Activated CD4-positive, alpha-beta T cell treated with anti-CD3 and anti-CD28 coated beads for 36 hours (primary cell): ENCODE data around the gene FAAP24. TPM values are rescaled to one million over a fixed set of nuclear protein-coding genes. Genes with fewer than 3 reads are reported as not detected.
"Not testable (repeated sequence)": the region's sequence is repeated elsewhere in the genome, so short reads cannot be mapped to it uniquely, and the experiment has no call there.

ENCODE experiments used
- ATAC-seq: fragments of 200-7000 bp; cut with Tn5 transposase; one replicate; pipeline ENCODE4 v1.10.0; 2021; ENCODE audit warnings: mild to moderate bottlenecking, moderate library complexity
- CTCF ChIA-PET: fragments of 350-600 bp; sonication (Branson Sonifier 250); formaldehyde crosslinking; loops from one replicate; lab custom pipeline; 2021; ENCODE audit warnings: antibody characterized with exemption; lab: Charles Lee
- POLR2A ChIA-PET: fragments of 350-600 bp; sonication (Branson Sonifier 250); formaldehyde crosslinking; loops from one replicate; lab custom pipeline; 2021; ENCODE audit warnings: antibody characterized with exemption, inconsistent platforms; lab: Charles Lee
- DNase-seq: peaks from one replicate; pipeline ENCODE4 v3.0.0-alpha.2; 2020
- H3K27ac Mint-ChIP-seq: one replicate; pipeline ENCODE4 v1.8.0; 2021; ENCODE audit warnings: mixed read lengths
- H3K27me3 Mint-ChIP-seq: one replicate; pipeline ENCODE4 v1.8.0; 2021; ENCODE audit warnings: mixed read lengths
- H3K36me3 Mint-ChIP-seq: one replicate; pipeline ENCODE4 v1.8.0; 2021; ENCODE audit warnings: low read depth, mixed read lengths
- H3K4me1 Mint-ChIP-seq: one replicate; pipeline ENCODE4 v1.8.0; 2021; ENCODE audit warnings: mixed read lengths
- H3K4me3 Mint-ChIP-seq: one replicate; pipeline ENCODE4 v1.8.0; 2021; ENCODE audit warnings: mild to moderate bottlenecking, moderate library complexity, mixed read lengths
- H3K9me3 Mint-ChIP-seq: one replicate; pipeline ENCODE4 v1.8.0; 2021; ENCODE audit warnings: low read depth, mixed read lengths
- intact Hi-C, 2 experiments: fragments of 100-400 bp; cut with DNase I in 1 of 2; cut with micrococcal nuclease in 1 of 2; formaldehyde crosslinking; loops; one replicate each; pipeline versions ENCODE4 v1.14.2 to v1.15.1; 2022 to 2024; cut with DNase I, micrococcal nuclease
- total RNA-seq, 2 experiments: library from RNA; stranded (reverse); gene quantifications; one replicate each; pipeline ENCODE4 v1.2.3, GENCODE V29; 2021

Gene FAAP24
- total RNA-seq, 2 experiments from 2014 or later: 8.9 to 11.9 TPM

GRCh38 chr19:32971012-32971595, 938 bp upstream of the FAAP24 start:
- Mint-ChIP-seq H3K27ac (peak overlapping the region; percentile 65), H3K36me3 (peaks cover 12% of the 10 kb centered on the region), H3K4me1 (peaks cover 11% of the 10 kb centered on the region), H3K4me3 (peak overlapping the region; percentile 98), H3K9me3 (no peaks in the 10 kb centered on the region), H3K27me3 (no peaks in the 10 kb centered on the region)
- DNase-seq (no peak), ATAC-seq (no peak)
- intact Hi-C loops: loop anchor here (1.0 to 5.0 kb wide), 3 partner anchors 206 to 551 kb away; partner anchors contain the start of genes NUDT19 (in 1 of the 2) and PEPD (in 1 of the 2)
- ChIA-PET CTCF (interaction anchor here (1.0 to 1.2 kb wide), 2 partner anchors 154 to 213 kb away, joined by 3 to 4 read pairs; no protein-coding TSS in a partner anchor), POLR2A (no interaction called here)

DNA sequence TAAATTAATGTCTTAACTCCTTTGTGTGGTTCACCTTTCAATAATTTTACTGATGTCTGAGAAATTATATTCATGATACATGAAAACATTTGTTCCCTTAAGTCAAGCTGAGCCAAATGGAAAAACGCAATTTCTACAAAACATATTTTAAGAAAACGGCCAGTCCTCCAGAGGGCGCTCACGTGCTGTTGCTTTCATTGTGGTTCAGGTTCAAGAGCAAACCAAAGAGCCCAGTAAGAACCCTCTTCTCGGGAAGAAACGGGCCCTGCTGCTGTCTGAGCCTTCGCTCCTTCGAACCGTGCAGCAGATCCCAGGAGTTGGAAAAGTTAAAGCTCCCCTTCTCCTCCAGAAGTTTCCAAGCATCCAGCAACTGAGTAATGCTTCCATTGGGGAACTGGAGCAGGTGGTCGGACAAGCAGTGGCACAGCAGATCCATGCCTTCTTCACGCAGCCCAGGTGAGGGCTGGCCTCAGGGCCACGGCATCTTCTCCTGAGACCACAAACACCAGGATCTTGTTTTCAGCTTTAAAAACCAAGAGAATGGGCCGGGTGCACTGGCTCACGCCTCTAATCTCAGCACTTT, 4.3 kb downstream of the FAAP24 start:
- H3K27me3 Mint-ChIP-seq: no peaks in the 10 kb centered on the region
- no peaks in the 10 kb centered on the region for H3K9me3 Mint-ChIP-seq
- no peak overlapping the region for H3K4me3 Mint-ChIP-seq
- H3K27ac Mint-ChIP-seq: no peak overlapping the region
- ChIA-PET CTCF (interaction anchor here (0.6 to 1.9 kb wide), 16 partner anchors 11 to 604 kb away, joined by 3 to 6 read pairs (median 3); partner anchors contain the start of gene GPATCH1), POLR2A (interaction anchor here (0.6 kb wide), 1 partner anchor 66 kb away, joined by 3 read pairs; no protein-coding TSS in a partner anchor)
- intact Hi-C loops: loop anchor here (1.0 to 2.0 kb wide), 3 partner anchors 105 to 150 kb away; partner anchors contain the start of gene GPATCH1 (in 1 of the 2)
- peaks cover 3% of the 10 kb centered on the region for H3K4me1 Mint-ChIP-seq
- DNase-seq: peak; percentile 85
- H3K36me3 Mint-ChIP-seq: peaks cover 18% of the 10 kb centered on the region
- no peak for ATAC-seq

DNA sequence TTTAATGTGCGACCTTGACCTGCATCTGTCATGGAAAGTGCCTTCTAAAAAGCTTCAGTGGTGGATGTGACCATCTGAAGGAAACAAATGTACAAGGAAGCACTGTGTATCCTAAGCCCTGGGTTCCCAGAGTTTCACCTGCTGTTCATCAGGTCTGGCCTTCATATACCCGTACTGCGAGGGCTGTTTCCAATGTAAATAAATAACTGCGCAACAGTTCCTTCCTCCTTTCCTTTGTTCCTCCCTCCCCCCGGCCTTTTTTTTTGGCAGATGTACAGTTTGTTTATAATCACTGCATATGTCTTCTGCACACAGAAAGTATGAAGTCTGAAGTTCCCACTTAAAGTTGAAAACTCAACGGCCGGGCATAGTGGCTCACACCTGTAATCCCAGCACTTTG, 5.2 kb downstream of the FAAP24 start:
- ATAC-seq (no peak), DNase-seq (no peak)
- no peaks in the 10 kb centered on the region for H3K9me3 Mint-ChIP-seq
- POLR2A ChIA-PET: no interaction called here
- H3K27me3 Mint-ChIP-seq: no peaks in the 10 kb centered on the region
- intact Hi-C loops: loop anchor here in 1 of 2 experiments (2.0 kb wide), 1 partner anchor 150 kb away; no protein-coding TSS in a partner anchor
- CTCF ChIA-PET: interaction anchor here (0.9 kb wide), 1 partner anchor 136 kb away, joined by 3 read pairs; no protein-coding TSS in a partner anchor
- H3K4me1 Mint-ChIP-seq: peaks cover 3% of the 10 kb centered on the region
- peaks cover 15% of the 10 kb centered on the region for H3K36me3 Mint-ChIP-seq
- H3K27ac Mint-ChIP-seq: no peak overlapping the region
- no peak overlapping the region for H3K4me3 Mint-ChIP-seq

- H3K9me3 Mint-ChIP-seq, H3K27ac Mint-ChIP-seq, H3K4me1 Mint-ChIP-seq, POLR2A ChIA-PET, CTCF ChIA-PET, ATAC-seq, H3K27me3 Mint-ChIP-seq, H3K4me3 Mint-ChIP-seq, DNase-seq: not testable (repeated sequence)
- intact Hi-C loops: loop anchor here in 1 of 2 experiments (2.0 kb wide), 1 partner anchor 149 kb away; no protein-coding TSS in a partner anchor
- H3K36me3 Mint-ChIP-seq: peaks cover 15% of the 10 kb centered on the region
These were observed 5.8 kb downstream of the FAAP24 start for GRCh38 chr19:32977813-32978212.

DNA sequence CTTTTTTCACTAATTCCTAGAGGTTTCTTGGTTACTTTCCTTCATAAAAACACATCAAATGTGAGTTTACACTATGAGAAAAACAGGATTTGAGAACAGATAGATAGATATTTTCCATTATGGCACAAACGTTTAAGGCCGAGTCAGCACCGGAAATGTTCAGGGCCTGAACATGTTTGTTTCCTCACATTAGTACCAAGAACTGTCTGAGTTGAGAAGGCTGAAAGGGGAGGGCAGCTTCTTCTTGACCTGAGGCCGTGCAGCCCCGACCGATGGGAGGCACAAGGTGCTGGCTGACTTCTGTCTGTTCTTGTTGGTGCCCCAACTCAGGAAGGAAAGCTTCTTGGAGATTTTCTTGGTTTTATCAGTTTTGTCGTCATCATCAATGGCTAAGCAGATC, 7.8 kb downstream of the FAAP24 start:
- POLR2A ChIA-PET, DNase-seq, H3K4me1 Mint-ChIP-seq, H3K27me3 Mint-ChIP-seq, intact Hi-C loops, ATAC-seq, H3K27ac Mint-ChIP-seq, CTCF ChIA-PET, H3K4me3 Mint-ChIP-seq, H3K9me3 Mint-ChIP-seq: not testable (repeated sequence)
- peaks cover 15% of the 10 kb centered on the region for H3K36me3 Mint-ChIP-seq

DNA sequence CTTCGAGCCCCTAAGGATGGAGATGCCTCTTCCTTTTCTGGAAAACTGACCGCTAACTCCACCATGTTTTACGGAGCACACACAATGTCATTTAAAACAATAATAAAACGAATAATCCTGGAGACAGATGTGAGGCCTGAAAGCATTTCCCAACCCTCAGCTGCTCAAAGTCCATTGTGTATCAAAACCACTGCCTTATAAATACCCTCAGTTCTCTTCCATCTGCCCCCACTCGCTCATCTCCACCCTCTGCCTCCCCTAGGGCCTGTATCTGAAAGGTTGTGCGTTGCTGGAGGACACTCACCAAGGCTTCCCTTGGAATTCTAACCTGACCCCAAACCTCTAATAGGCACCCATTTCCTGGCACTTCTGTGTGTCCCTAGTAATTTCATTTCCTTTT, 10.4 kb downstream of the FAAP24 start:
- ATAC-seq: not testable (repeated sequence)

DNA sequence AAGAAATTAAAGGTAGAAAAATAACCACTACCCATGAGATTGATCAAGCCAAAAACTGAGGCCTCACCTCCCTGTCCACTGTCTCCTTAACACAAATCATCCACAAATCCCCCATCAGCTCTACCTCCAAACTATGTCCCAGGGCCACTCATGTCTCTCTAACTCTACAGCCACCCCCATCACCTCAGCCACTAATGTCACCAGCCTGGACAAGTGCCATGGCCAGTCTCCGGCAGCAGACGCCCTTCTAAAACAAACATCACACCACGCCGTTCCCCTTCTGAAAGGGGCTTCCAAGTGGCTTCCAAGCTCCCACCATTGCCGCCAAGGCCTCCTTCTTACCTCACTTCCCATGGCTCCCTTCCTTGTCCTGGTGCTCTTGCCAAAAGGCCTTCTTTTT, 16.2 kb downstream of the FAAP24 start:
- DNase-seq, H3K27me3 Mint-ChIP-seq, ATAC-seq, intact Hi-C loops, H3K27ac Mint-ChIP-seq, H3K36me3 Mint-ChIP-seq, H3K4me3 Mint-ChIP-seq, H3K4me1 Mint-ChIP-seq, H3K9me3 Mint-ChIP-seq, POLR2A ChIA-PET: not testable (repeated sequence)
- CTCF ChIA-PET: interaction anchor here (1.2 kb wide), 1 partner anchor 297 kb away, joined by 3 read pairs; the partner anchor contains the start of gene NUDT19

More for the DNA sequence above, 10.4 kb downstream of the FAAP24 start:
- DNase-seq, H3K27me3 Mint-ChIP-seq, H3K27ac Mint-ChIP-seq, CTCF ChIA-PET, intact Hi-C loops, H3K9me3 Mint-ChIP-seq, H3K36me3 Mint-ChIP-seq, H3K4me3 Mint-ChIP-seq, POLR2A ChIA-PET, H3K4me1 Mint-ChIP-seq: not testable (repeated sequence)

- DNase-seq (no peak), ATAC-seq (no peak)
- no peak overlapping the region for H3K27ac Mint-ChIP-seq
- no peak overlapping the region for H3K4me3 Mint-ChIP-seq
- ChIA-PET CTCF (no interaction called here), POLR2A (no interaction called here)
- intact Hi-C loops: no loop called here
- H3K4me1 Mint-ChIP-seq: peaks cover 2% of the 10 kb centered on the region
- H3K9me3 Mint-ChIP-seq: no peaks in the 10 kb centered on the region
- H3K36me3 Mint-ChIP-seq: no peaks in the 10 kb centered on the region
- no peaks in the 10 kb centered on the region for H3K27me3 Mint-ChIP-seq
These were observed 16.7 kb downstream of the FAAP24 start for GRCh38 chr19:32988724-32989123.

GRCh38 chr19:32995966-32996365, 23.9 kb downstream of the FAAP24 start:
- H3K9me3 Mint-ChIP-seq, POLR2A ChIA-PET, DNase-seq, CTCF ChIA-PET, H3K36me3 Mint-ChIP-seq, H3K27me3 Mint-ChIP-seq, intact Hi-C loops, ATAC-seq, H3K27ac Mint-ChIP-seq, H3K4me3 Mint-ChIP-seq: not testable (repeated sequence)
- peaks cover 12% of the 10 kb centered on the region for H3K4me1 Mint-ChIP-seq

DNA sequence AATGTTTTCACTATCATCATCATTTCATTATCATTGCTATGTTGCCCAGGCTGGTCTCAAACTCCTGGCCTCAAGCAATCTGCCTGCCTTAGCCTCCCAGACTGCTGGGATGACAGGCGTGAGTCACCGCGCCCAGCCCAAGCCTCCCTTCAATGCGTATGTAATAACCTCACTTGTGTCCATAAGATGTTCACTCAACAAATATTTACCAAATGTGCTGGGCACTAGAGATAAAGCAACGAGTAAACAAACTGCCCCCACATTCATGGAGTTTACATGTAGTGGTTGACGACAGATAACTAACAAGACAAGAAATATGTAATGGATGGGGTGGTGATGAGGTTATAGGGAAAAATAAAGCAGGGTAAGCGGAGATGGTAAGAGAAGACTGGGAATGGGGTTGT, 25.0 kb downstream of the FAAP24 start:
- ATAC-seq, CTCF ChIA-PET, POLR2A ChIA-PET, H3K4me1 Mint-ChIP-seq, H3K36me3 Mint-ChIP-seq, H3K27me3 Mint-ChIP-seq, H3K27ac Mint-ChIP-seq, DNase-seq, intact Hi-C loops, H3K9me3 Mint-ChIP-seq, H3K4me3 Mint-ChIP-seq: not testable (repeated sequence)

- ChIA-PET POLR2A (no interaction called here), CTCF (no interaction called here)
- no peaks in the 10 kb centered on the region for H3K9me3 Mint-ChIP-seq
- peaks cover 9% of the 10 kb centered on the region for H3K4me1 Mint-ChIP-seq
- H3K4me3 Mint-ChIP-seq: no peak overlapping the region
- intact Hi-C loops: no loop called here
- no peak overlapping the region for H3K27ac Mint-ChIP-seq
- no peaks in the 10 kb centered on the region for H3K27me3 Mint-ChIP-seq
- no peaks in the 10 kb centered on the region for H3K36me3 Mint-ChIP-seq
- ATAC-seq (no peak), DNase-seq (no peak)
These were observed 25.8 kb downstream of the FAAP24 start for GRCh38 chr19:32997716-32998355.
